ENCODE data around the gene APLP2.

DNA sequence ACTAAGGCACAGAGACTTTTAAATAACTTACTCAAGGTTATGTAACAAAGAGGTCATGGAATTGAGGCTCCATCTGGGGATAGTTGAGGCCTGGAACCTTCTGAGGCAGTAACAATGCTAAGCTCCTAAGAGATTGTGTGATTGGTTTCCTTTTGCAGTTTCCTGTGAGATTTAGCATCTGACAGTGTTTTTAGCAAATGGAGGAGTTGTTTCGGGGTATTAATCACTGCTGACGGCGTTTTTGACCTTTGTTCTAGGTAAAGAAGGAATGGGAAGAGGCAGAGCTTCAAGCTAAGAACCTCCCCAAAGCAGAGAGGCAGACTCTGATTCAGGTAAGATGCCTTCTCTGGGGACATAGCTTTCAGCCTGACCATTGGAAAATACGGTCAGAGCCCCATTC lies 57.8 kb downstream of the APLP2 start:
- TF ChIP-seq, protein P1, sequence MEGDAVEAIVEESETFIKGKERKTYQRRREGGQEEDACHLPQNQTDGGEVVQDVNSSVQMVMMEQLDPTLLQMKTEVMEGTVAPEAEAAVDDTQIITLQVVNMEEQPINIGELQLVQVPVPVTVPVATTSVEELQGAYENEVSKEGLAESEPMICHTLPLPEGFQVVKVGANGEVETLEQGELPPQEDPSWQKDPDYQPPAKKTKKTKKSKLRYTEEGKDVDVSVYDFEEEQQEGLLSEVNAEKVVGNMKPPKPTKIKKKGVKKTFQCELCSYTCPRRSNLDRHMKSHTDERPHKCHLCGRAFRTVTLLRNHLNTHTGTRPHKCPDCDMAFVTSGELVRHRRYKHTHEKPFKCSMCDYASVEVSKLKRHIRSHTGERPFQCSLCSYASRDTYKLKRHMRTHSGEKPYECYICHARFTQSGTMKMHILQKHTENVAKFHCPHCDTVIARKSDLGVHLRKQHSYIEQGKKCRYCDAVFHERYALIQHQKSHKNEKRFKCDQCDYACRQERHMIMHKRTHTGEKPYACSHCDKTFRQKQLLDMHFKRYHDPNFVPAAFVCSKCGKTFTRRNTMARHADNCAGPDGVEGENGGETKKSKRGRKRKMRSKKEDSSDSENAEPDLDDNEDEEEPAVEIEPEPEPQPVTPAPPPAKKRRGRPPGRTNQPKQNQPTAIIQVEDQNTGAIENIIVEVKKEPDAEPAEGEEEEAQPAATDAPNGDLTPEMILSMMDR (conservative IDR thresholded peaks at IDR 0.05 in 1 of 2, IDR thresholded peaks at IDR 0.05 in 1 of 2; ENCODE audit: extremely low read depth in 1 of 2, insufficient read depth in 1 of 2, low read depth in 1 of 2, low read length in 2 of 2): no peak
- no peak for TF ChIP-seq EZH2 (IDR thresholded peaks at IDR 0.05; ENCODE audit: borderline replicate concordance, low read length)

All from mammary epithelial cell (primary cell).